ENCODE measurements around the gene UBA52. TPM values are rescaled to one million over a fixed set of nuclear protein-coding genes. Genes with fewer than 3 reads are reported as not detected.

The UBA52 gene
- total and polyA plus RNA-seq, 2 of the 13 experiments (the other 11 are each of a cell fraction or from before 2014, with no cell fraction given) = 959 to 1,782 TPM

- no peak; the same call in 1 of the 2 replicates for TF ChIP-seq KMT2B (CRISPR knock-in tag; IDR thresholded peaks at IDR 0.05)
- TF ChIP-seq PCBP2 (optimal IDR thresholded peaks at IDR 0.05; ENCODE audit: low read depth, low read length, poor library complexity, severe bottlenecking) = no peak
- TF ChIP-seq EED (CRISPR knock-in tag; IDR thresholded peaks at IDR 0.05) = no peak
- no peak for TF ChIP-seq ZNF124 (CRISPR knock-in tag; IDR thresholded peaks at IDR 0.05)
- no peak for TF ChIP-seq RBAK (CRISPR knock-in tag; IDR thresholded peaks at IDR 0.05)
- no peak for TF ChIP-seq NFE2 (CRISPR knock-in tag; IDR thresholded peaks at IDR 0.05)
- peak; percentile 69; the same call in 1 of the 2 replicates for TF ChIP-seq KDM2A (CRISPR knock-in tag; IDR thresholded peaks at IDR 0.05; ENCODE audit: borderline replicate concordance, low read depth)
- TF ChIP-seq TFAP4 (IDR thresholded peaks at IDR 0.05; ENCODE audit: borderline replicate concordance, low read depth) = no peak
- TF ChIP-seq MBNL3 (CRISPR knock-in tag; conservative IDR thresholded peaks at IDR 0.05) = no peak
- no peak for TF ChIP-seq GRHL1 (CRISPR knock-in tag; conservative IDR thresholded peaks at IDR 0.05)
- no peak for TF ChIP-seq ATF2 (CRISPR knock-in tag; IDR thresholded peaks at IDR 0.05)
- TF ChIP-seq ZBTB43 (CRISPR knock-in tag; conservative IDR thresholded peaks at IDR 0.05) = no peak
- no peak for TF ChIP-seq GLMP (CRISPR knock-in tag; IDR thresholded peaks at IDR 0.05; ENCODE audit: borderline replicate concordance)
- TF ChIP-seq NR2C2 (CRISPR knock-in tag; IDR thresholded peaks at IDR 0.05; ENCODE audit: borderline replicate concordance) = peak; percentile 51; the same call in 1 of the 2 replicates
- TF ChIP-seq ZNF749 (CRISPR knock-in tag; IDR thresholded peaks at IDR 0.05; ENCODE audit: borderline replicate concordance) = no peak
- TF ChIP-seq SSRP1 (CRISPR knock-in tag; IDR thresholded peaks at IDR 0.05) = no peak
- TF ChIP-seq ZSCAN25 (CRISPR knock-in tag; IDR thresholded peaks at IDR 0.05) = no peak
- no peak for TF ChIP-seq ATF5 (CRISPR knock-in tag; IDR thresholded peaks at IDR 0.05; ENCODE audit: low read depth)
- no peak for TF ChIP-seq SYNCRIP (IDR thresholded peaks at IDR 0.05; ENCODE audit: insufficient read depth, low read depth, low read length)
- TF ChIP-seq CENPBD1 (CRISPR knock-in tag; IDR thresholded peaks at IDR 0.05; ENCODE audit: borderline replicate concordance, low read depth) = no peak
- no peak; the same call in 1 of the 2 replicates for TF ChIP-seq ZNF614 (CRISPR knock-in tag; IDR thresholded peaks at IDR 0.05; ENCODE audit: borderline replicate concordance)
Measured at GRCh38 chr19:18557411-18558201, 14.1 kb upstream of the UBA52 start, which contains the start of gene KXD1 (continued).
